GM20431 (cell line): ENCODE data around the gene CD58.
"Not testable (repeated sequence)": the region's sequence is repeated elsewhere in the genome, so short reads cannot be mapped to it uniquely, and the experiment has no call there.

Source experiments
- in situ Hi-C: fragments of 300-500 bp; cut with MseI, MboI; formaldehyde crosslinking; loops from one replicate; pipeline ENCODE4 v1.15.0; 2020; ENCODE audit warnings: low sequenced_read_pairs; ENCODE audit not compliant: unreplicated experiment

The CD58 gene, protein sequence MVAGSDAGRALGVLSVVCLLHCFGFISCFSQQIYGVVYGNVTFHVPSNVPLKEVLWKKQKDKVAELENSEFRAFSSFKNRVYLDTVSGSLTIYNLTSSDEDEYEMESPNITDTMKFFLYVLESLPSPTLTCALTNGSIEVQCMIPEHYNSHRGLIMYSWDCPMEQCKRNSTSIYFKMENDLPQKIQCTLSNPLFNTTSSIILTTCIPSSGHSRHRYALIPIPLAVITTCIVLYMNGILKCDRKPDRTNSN

DNA sequence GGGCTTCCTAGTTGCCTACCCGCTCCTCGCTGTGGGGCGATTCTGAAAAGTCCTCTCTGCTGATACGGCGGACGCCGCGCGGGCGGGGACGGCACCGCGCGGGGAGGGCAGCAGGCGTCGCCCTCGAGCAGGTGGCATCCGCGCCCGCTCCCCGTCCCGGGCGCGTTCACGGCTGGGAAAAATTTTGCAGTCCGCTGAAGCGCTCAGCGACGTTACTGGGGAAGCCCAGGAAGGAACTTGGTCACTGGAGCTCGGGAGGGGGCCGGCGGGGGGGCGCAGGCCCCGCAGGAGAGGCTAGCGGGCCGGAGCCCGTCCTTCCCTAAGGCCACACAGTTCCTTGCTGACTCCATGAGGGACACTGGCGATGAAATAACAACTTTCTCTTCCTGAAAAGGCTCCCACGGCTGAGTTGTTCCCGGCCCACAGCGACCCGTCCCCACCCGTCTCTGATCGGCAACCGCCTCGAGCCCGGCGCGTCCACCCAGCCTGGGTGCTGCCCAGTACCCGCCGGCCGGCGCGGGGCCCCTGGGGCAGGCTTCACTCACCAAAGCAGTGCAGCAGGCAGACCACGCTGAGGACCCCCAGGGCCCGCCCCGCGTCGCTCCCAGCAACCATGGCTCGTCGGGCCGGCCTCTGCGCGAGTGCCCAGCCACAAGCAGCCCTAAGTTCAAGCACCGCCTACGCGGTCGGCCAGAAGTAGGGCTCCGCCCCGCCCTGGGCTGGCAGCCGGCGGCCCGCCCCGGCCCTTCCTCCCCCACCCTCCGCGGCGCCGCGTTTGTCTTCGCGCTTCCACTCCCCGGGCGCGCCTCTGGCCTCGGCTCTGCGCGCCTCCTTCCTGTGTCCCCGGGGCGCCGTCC is at the start of gene CD58:
CD58 (minus strand) TSS at position 669 of the 857 bp plus-strand sequence; CDS start at position 615, 54 bp downstream.
- in situ Hi-C loops, result loop anchor here (10.0 kb wide), 1 partner anchor 104 kb away; no protein-coding TSS in a partner anchor

DNA sequence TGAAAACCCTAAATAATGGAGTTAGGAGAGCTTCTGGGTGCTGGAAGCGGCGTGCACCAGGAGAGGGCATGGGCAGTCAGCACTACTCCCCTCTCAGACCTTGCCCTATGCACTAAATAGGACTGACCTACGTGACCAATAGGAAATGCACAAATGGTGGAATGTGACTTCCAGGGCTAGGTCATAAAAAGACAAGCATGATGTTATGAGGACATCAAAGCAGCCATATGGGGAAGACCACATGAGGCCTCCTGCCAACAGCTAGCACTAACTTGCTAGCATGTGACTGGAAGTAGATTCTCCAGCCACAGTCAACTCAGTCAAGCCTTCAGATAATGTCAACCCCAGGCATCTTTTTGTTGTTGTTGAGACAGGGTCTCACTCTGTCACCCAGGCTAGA is 49.6 kb upstream of the CD58 start:
- in situ Hi-C loops, result not testable (repeated sequence)

DNA sequence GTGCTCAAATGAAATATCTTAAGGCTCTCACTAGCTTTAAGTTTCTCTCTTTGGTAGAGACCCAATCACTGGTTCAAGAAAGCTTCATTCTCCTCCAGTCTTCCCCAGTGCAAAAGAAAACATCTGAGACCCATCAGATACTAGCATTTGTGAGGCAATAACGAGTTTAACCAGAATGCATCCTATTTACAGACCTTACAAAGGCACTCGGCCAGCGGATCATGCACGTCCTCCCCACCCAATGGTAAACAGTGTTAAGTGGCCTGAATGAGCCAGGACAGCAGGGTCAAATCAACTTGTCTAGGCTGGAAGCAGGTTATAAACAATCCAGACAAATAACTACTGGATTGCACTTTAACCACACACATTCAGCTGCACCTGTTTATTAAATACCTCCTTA is 48.3 kb upstream of the CD58 start:
- in situ Hi-C loops, result not testable (repeated sequence)

DNA sequence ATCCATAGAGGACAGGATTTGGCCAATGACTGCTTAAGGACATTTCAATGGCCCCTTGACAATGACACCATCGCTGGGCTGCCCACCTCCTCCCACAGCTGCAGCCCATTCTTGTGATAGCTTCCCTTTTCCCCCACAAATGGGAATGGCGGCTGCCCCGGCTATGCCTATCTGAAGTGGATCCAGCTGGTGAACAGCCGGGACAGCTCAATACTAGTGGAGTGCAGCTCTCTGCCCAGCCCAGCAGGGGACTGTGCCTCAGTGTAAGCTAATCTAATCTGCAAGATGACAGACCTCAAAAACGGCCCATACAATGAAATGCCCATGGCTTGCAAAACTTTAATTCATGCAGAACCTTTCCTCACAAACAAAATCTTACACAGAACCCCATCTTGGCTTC is 47.0 kb upstream of the CD58 start:
- in situ Hi-C loops, result not testable (repeated sequence)

DNA sequence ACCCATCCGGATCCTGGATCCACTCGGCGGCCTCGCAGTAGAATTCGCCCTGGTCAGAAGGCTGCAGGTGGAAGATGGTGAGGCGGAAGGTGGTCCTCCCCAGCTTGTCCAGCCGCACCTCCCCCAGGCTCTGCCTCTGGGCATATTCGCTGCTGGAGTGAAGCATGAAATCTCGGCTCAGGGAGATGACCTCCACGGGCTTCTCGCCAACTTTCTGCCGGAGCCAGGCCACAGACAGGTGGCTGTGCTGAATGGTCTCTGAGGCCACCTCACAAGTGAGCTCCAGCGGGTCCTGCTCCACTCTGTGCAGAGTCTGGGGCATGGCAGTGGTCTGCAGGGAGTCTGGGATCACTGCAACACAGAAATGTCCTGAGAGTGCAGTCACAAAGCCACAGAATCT is 43.0 kb upstream of the CD58 start:
- in situ Hi-C loops, result not testable (repeated sequence)

DNA sequence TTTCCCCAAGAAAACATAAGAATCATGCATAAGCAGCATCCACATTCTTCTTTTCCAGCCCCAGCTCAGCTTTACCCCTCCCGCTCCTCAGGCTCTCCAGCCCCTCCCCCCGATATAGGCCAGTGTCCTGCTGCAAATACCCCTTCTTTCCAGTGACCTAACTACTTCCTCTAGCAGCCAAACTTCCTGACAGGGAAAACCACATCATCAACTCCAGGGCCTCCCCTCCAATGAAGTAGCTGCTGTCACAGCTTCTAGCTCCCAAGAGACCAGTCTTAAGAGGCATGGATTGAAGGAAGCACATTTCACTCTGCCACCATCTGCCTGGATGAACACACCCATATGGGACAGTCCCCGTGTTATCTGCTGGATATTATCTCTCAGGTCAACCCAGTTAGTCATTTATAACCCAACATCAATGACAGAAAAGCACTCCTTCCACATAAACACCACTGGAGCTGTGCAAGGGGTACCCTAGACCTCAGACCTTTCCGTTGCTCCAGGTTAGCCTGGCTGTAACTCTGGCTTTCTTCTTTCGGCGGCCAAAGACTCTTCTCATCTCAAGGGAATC is 39.1 kb upstream of the CD58 start:
- in situ Hi-C loops, result not testable (repeated sequence)

DNA sequence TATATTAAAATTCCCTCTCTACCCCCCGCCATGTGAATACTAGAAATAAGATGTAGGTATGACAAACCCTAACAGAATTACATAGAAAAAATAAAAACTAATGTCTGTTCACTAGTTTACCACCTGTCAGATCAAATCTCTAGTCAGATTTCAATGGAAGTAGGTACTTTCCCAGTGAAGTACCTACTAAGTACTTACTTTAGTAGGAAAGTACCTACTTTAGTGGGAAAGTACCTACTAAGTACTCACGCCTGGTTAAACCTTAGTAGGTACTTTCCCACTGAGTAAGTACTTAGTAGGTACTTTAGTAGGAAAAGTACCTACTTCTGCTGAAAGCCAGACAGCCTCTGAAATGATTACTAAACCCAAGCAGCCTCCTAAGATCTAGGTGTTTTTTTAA is 38.0 kb upstream of the CD58 start:
- in situ Hi-C loops, result not testable (repeated sequence)

DNA sequence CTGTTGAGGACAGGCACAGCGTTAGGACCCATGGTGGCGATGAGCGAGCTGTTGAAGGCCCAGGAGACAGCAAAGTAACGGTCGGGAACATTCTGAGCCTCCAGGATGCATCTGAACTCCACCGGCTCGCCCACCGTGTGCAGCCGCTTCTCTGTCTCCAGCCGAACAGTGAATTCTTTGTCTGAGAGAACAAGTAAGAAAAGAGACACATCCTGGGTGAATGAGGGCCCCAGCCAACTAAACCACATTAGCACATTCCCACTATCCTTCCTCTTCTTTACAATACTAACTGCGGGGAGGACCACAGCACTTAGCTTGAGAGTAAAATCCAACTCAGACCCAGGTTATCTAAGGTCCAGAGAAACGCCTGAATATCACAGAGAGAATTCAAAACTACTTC is 37.3 kb upstream of the CD58 start:
- in situ Hi-C loops, result not testable (repeated sequence)

DNA sequence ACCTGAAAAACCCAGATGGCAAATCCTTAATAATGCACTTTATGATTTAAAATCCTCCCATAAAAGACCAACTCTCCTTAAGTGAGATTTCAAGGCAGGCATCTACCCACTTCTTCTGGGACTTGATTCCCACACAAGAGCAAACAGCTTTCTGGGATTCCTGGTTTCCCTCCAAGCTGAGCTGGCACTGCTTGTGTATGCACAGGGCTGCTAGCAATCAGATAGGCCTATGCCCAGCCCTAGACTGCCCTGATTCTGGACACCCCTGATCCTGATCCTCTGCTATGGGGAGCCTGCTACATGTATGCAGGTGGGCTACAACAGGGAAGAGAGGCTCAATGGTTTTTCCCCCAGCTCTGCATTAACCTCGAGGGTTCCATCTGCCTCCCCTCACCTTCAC is 36.6 kb upstream of the CD58 start:
- in situ Hi-C loops, result not testable (repeated sequence)

DNA sequence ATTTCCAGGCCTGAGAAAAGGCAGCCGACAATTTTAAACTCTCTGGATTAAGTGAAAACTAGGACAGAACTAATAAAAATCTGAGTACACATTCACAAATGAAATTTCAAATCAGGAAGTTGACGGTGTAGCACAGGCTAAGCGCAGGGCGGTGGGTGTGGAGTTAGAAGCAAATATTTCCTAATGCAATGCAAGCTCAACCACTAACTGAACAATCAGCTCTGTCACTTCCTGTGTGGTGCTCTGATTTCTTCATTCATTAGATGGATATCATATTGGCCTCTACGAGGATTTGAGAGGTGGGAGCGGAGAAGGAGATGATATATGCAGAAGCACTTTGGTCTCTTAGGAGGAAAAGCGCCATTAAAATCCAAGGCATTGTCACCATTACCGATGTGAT is 35.2 kb upstream of the CD58 start:
- in situ Hi-C loops, result not testable (repeated sequence)

DNA sequence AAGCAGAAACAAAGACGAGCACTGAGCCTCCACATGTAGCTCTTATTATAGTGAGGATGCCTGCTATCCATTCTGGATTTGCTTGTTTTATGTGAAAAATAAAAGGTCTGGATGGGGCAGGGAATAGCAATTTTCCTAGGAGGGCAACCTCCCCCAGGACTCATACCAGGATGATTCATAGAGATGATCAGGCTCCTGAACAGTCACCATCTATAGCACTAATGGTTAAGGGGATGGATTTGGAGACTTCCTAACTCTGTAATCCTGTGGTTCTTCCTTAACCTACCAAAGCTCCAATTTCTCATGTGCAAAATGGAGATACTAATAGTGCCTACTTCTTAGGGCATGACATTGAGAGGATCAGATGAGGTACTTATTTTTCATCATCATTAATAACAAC is 34.5 kb upstream of the CD58 start:
- in situ Hi-C loops, result no loop called here

DNA sequence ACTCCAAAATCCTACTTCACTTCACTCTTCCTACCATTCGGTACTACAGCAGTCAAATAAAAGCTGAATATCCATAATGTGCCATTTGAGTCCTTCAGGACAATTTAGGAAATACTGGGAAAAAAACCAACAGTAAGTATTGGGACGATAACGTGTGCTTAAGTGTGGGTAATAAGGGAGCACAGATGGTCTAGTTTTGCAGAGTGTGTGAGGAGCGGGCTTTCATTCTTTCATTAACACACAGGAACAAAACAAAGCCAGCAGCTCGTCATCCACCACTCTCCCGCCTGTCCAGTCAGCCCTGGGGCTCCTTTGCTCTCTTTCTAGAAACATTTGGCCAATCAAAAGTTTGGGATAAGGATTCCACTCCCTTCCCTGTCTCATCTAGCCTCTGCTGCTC is 33.6 kb upstream of the CD58 start:
- in situ Hi-C loops, result not testable (repeated sequence)

DNA sequence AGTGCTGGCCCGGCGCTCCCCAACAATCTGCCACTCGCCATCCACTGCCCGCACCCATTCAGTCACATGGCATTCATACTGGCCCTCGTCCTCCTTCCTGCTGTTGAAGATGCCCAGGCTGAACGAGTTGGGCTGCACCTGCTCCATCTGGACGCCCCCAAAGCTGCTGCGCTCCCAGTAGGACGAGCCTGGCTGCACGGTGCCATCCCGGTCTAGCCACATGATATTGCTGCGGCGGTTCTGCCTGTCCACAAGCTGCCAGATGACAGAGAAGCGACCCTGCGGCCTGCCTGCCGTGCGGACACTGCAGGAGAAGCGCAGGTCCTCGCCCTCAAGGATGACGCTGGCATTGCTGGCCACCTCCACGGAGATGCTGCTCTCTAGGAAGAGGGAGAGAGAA is 32.8 kb upstream of the CD58 start:
- in situ Hi-C loops, result not testable (repeated sequence)

DNA sequence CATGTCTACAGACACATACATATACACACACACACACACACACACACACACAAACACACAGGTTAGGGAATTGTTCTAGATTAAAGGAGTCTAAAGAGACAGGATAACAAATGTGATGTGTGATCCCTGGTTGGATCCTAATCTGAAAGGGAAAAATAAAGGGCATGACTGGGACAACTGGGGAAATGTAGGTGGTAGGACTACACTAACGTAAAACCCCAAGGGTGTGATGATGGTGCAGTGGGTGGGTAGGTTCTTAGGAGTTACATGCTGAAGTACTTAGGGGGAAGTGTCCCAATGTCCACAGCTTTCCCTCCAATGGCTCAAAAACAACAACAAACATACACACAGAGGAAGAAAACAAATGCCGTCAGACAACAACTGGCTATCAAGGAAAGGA is 28.5 kb upstream of the CD58 start:
- in situ Hi-C loops, result not testable (repeated sequence)

DNA sequence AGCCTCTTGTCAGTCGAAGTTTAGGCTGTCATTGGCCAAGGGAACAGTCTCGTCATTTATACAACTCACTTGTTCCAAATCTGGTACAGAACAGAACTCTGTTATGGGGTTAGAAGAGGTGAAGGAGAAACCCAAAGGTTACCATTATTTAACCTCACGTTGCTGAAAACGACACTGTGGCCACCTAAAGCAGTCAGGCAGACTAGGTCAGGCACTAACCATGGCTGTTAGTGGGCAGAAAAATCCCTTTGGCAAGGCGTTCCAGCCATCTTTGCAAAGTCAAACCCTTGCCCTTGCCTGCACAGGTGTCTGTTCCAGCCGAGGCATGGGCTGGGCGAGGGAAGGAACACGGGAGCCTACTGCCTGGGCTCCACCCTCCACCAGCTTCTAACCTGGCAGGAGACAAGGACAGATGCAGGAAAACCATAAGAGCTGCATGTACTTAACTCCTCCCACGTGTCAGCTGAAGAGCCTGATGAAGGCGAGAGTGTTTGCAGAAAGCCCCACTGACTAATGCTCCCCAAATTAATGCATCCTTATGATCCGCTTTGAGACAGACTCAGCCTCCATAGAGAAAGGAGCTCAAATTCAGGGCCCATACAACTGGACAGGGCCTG is 27.7 kb upstream of the CD58 start:
- in situ Hi-C loops, result not testable (repeated sequence)

DNA sequence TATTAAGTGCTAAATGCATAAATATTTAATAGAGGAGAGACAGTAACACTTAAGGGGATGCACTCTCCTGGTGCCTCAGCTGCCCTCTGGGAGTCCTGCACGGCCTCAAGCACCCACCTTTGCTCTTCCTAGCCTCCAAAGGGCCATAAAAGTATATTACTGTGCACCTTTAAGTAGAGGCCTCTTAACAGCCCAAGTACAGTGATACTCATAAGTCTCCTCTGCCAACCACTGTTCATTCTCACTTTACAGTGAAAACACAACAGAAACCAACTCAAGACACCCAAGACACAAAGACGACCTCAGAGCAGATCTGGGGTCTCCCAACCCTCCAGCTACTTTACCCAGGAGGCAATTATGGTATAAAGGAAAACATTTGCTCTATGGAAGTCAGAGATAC is 26.6 kb upstream of the CD58 start:
- in situ Hi-C loops, result not testable (repeated sequence)

DNA sequence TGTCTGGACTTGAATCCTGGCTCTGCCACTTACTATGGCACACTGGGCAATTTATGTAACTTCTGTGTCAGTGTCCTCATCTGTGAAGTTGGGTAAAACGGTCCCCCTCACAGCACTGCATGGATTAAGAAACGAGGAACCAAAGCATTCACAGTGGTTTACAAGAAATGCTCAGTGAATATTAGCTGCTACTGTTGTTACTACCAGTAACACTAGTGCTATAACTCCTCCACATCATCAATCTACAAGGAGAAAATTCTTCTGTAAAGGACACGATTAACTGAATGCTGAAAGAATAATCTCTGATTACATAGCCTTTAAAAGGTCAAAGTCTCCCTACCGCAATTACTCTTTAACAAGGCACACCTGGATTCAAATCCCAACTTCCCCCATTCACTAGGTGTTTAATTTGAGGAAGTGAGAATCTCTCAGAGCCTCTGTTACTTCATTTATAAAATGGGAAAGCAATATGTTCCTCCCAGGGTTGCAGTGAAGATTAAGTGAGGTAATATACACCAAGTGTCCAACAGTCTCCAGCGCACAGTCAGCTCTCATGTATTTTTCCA is 26.0 kb upstream of the CD58 start:
- in situ Hi-C loops, result not testable (repeated sequence)

DNA sequence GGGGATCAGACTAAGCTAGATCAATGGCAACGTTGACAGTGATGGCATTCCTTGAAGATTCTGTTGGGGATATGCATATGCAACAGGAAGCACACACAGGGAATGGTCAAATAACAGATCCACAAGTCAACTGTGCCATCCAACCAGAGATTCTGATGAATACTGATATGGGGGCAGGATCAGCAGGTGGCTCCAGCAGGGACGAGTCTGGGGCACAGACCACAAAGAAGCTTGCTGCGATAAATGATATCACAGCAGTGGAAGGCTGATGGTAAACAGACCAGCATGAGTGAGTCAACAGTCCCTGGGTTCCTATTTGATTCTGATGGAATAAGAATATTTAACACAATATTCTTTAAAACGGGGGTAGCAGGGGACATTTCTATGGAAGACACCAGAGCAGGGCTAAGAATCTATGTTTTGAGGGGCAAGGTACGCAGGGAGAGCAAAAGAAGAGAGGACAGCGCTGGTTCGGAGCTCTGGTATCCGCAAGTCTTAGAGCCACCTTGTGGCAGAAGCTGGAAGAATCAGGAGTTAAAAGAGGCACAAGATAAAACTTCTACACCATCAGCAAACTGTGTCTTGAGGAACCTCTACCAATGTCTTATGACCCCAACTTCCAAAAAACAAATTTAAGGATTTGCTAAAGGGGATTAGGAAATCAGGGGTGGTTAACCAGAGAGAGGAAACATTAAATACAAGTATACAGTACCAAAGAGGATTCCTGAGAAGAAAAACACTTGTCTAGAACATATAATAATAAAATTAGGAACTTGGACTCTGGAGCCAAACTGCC is 25.3 kb upstream of the CD58 start:
- in situ Hi-C loops, result not testable (repeated sequence)

DNA sequence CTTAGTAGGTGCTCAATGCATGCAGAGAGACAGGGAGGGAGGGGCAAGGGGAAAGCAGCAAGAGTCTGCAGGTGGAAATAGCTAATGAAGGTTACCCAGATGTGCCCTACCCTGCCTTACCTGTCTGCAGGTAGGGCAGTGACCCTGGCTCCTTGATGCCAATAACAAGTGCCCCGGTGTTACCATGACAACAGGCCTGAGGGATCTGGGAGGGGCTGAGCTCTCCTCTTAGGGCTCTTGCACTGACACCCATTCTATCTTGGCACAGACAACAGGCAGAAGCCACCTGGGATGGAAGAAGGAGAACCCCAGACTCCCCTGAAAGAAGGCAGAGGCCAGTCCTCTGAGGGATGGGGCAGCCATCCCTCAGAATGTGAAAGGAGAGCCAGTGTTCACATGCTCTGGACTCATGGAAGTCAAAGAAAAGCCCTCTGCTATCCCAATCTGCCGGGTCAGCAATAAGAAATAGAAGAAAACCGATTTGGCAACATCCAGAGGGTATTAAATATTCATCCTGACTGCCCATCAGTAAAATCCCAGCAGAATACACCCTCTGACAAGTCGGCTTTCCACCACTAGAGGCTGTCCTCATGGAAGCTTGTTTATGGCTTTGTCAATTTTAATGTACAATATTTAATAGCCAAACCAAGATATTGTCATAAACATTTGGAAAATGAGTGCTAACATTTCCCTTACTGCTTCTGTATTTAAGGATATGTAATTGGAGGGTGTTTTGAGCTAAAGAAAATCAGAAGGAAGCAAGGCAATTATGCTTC is 24.4 kb upstream of the CD58 start:
- in situ Hi-C loops, result not testable (repeated sequence)
